GM12865 (cell line): ENCODE data around the gene GEMIN5.
A peak's percentile ranks its signal among the peaks of the same experiment; 100 is the strongest.

Experiments used
- DNase-seq: peaks from one replicate; pipeline ENCODE4 v3.0.0; 2010; ENCODE audit warnings: low read depth
- H3K4me3 ChIP-seq: 2 replicates; pipeline ENCODE4 v1.5.1; 2011; ENCODE audit warnings: mild to moderate bottlenecking, low read depth, low read length, control low read depth
- TF ChIP-seq, protein P1 (sequence below): IDR thresholded peaks from 2 replicates; pipeline ENCODE4 v1.5.1; 2011; ENCODE audit warnings: low read length, control low read depth, low read depth, inconsistent platforms; ENCODE audit not compliant: insufficient read depth; ENCODE audit errors: missing control alignments

The GEMIN5 gene

DNA sequence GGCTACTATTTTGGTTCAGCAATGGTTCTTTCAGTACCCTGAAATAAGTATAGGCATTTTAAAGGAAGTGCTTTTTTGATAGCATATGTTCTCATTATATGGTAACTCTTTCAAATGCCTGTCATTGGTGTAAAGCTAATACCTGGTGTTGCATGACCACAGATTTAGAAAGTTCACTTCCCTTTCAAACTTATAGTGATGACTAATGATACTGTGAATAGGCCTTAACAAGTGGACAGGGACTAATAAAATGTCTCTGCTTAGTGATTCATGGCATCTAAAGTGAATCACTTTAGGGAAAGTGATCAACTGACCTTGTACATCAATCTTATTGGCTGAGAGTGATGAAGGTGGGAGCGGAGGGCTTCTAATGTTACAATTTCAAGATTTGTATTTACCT is 24.5 kb upstream of the GEMIN5 start:
- TF ChIP-seq, protein P1, sequence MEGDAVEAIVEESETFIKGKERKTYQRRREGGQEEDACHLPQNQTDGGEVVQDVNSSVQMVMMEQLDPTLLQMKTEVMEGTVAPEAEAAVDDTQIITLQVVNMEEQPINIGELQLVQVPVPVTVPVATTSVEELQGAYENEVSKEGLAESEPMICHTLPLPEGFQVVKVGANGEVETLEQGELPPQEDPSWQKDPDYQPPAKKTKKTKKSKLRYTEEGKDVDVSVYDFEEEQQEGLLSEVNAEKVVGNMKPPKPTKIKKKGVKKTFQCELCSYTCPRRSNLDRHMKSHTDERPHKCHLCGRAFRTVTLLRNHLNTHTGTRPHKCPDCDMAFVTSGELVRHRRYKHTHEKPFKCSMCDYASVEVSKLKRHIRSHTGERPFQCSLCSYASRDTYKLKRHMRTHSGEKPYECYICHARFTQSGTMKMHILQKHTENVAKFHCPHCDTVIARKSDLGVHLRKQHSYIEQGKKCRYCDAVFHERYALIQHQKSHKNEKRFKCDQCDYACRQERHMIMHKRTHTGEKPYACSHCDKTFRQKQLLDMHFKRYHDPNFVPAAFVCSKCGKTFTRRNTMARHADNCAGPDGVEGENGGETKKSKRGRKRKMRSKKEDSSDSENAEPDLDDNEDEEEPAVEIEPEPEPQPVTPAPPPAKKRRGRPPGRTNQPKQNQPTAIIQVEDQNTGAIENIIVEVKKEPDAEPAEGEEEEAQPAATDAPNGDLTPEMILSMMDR, result no peak
- DNase-seq, result peak; percentile 50
- no peak overlapping the region for H3K4me3 ChIP-seq

- no peak for DNase-seq
- TF ChIP-seq, protein P1, result no peak
- no peak overlapping the region for H3K4me3 ChIP-seq
Measured at GRCh38 chr5:154956712-154957111, 18.7 kb upstream of the GEMIN5 start.

GRCh38 chr5:154949781-154950180 is 11.8 kb upstream of the GEMIN5 start:
- TF ChIP-seq, protein P1, result no peak
- no peak for DNase-seq
- no peak overlapping the region for H3K4me3 ChIP-seq

DNA sequence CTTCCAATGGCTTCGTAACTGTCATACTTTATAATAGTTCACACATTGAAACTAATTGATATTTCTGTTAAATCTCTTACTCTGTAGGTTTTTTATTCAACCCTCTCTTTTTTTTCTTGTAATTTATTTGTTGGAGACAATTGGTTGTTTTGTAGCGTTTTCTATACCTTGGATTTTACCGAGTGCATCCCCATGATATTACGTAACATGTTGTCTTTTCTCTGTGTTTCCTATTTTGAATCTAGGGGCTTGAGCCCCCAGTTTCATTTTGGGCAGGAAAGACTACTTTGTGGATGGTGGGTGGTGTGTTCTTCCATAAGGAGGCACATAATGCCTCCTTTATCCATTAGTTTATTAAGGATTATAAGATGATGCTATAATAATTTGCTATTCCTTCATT is 10.3 kb upstream of the GEMIN5 start:
- no peak for DNase-seq
- H3K4me3 ChIP-seq, result no peak overlapping the region
- TF ChIP-seq, protein P1, result no peak

- TF ChIP-seq, protein P1, result no peak
- DNase-seq, result no peak
- H3K4me3 ChIP-seq, result no peak overlapping the region
Measured at GRCh38 chr5:154947778-154948177, 9.8 kb upstream of the GEMIN5 start.

GRCh38 chr5:154945695-154946301 is 7.8 kb upstream of the GEMIN5 start:
- H3K4me3 ChIP-seq, result no peak overlapping the region
- TF ChIP-seq, protein P1, result peak; percentile 42
- DNase-seq, result peak; percentile 20

GRCh38 chr5:154944716-154945115 is 6.7 kb upstream of the GEMIN5 start:
- no peak overlapping the region for H3K4me3 ChIP-seq
- no peak for DNase-seq
- TF ChIP-seq, protein P1, result no peak
